NB4 (cell line): ENCODE measurements around the gene AHCY.

Experiments used
- MYC ChIP-seq: IDR thresholded peaks from 2 replicates; pipeline ENCODE4 v1.6.1; 2011; ENCODE audit warnings: low read depth, low read length
- TF ChIP-seq, protein P1 (sequence below): IDR thresholded peaks from one replicate; pipeline ENCODE4 v1.5.1; 2012; ENCODE audit warnings: low read depth, low read length

DNA sequence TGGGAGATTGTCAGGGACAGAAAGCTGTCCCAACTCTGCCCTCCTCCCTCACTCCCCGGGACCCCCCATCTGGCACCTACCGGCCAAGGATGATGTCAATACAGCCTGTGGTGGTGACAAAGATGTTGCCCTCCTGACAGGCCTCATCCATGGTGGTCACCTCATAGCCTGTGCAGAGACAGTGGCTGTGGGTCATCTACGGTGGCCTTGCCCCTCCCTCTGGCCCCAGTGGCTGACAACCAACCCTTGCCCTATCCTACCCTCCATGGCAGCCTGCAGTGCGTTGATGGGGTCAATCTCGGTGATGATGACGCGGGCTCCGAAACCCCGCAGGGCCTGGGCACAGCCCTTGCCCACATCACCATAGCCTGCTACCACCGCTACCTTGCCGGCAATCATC is 12.7 kb downstream of the AHCY start:
- TF ChIP-seq, protein P1, sequence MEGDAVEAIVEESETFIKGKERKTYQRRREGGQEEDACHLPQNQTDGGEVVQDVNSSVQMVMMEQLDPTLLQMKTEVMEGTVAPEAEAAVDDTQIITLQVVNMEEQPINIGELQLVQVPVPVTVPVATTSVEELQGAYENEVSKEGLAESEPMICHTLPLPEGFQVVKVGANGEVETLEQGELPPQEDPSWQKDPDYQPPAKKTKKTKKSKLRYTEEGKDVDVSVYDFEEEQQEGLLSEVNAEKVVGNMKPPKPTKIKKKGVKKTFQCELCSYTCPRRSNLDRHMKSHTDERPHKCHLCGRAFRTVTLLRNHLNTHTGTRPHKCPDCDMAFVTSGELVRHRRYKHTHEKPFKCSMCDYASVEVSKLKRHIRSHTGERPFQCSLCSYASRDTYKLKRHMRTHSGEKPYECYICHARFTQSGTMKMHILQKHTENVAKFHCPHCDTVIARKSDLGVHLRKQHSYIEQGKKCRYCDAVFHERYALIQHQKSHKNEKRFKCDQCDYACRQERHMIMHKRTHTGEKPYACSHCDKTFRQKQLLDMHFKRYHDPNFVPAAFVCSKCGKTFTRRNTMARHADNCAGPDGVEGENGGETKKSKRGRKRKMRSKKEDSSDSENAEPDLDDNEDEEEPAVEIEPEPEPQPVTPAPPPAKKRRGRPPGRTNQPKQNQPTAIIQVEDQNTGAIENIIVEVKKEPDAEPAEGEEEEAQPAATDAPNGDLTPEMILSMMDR: no peak
- TF ChIP-seq MYC: no peak
